Stomach (tissue), 9 donors: Measurements from ENCODE around the gene PTPRK. TPM values are rescaled to one million over a fixed set of nuclear protein-coding genes. Genes with fewer than 3 reads are reported as not detected.

ENCODE experiments used
- DNase-seq, 2 donors: peaks; one replicate each; pipeline versions ENCODE4 v3.0.0 to v3.0.0-alpha.2; 2013 to 2019
- H3K27ac ChIP-seq, 5 donors: fragments of 200-600 bp in 4 of 5; sonication (generic) in 4 of 5; one replicate each; pipeline ENCODE4 v1.5.1; 2013 to 2019; ENCODE audit warnings: mild to moderate bottlenecking in 1 of 5, moderate library complexity in 1 of 5
- H3K27me3 ChIP-seq, 3 donors: fragments of 200-600 bp; sonication (generic); one replicate each; pipeline ENCODE4 v1.5.1; 2017 to 2019; ENCODE audit warnings: mixed run types in 1 of 3
- H3K36me3 ChIP-seq, 4 donors: fragments of 200-600 bp; sonication (generic); 1 replicate in 3 of 4; 2 replicates in 1 of 4; pipeline ENCODE4 v1.5.1; 2016 to 2019
- H3K4me1 ChIP-seq, 4 donors: fragments of 200-600 bp; sonication (generic); one replicate each; pipeline ENCODE4 v1.5.1; 2016 to 2019
- H3K4me3 ChIP-seq, 4 donors: fragments of 200-600 bp; sonication (generic) in 3 of 4; one replicate each; pipeline ENCODE4 v1.5.1; 2016 to 2019; ENCODE audit warnings: mild to moderate bottlenecking in 1 of 4
- H3K9me3 ChIP-seq, 4 donors: fragments of 200-600 bp; sonication (generic); one replicate each; pipeline ENCODE4 v1.5.1; 2016 to 2019
- EP300 ChIP-seq: sonication (generic); formaldehyde crosslinking; IDR thresholded peaks from one replicate; pipeline ENCODE4 v1.6.1; 2017; ENCODE audit warnings: antibody characterized with exemption
- POLR2A ChIP-seq, 4 donors: fragments of 450-650 bp; IDR thresholded peaks; one replicate each; pipeline ENCODE4 v1.6.1; 2016; ENCODE audit warnings: antibody characterized with exemption in 4 of 4, control low read depth in 2 of 4, mild to moderate bottlenecking in 1 of 4, moderate library complexity in 1 of 4
- POLR2AphosphoS5 ChIP-seq, 3 donors: sonication (generic); formaldehyde crosslinking; IDR thresholded peaks; one replicate each; pipeline ENCODE4 v1.6.1; 2016; ENCODE audit warnings: antibody characterized with exemption in 3 of 3
- WGBS, 5 donors: extraction: QIAGEN DNeasy Blood & Tissue Kit in 3 of 5; methylation state at CpG; one replicate each; pipeline versions ENCODE4 v1.1.5 to v1.1.7; 2013 to 2018; 5-methylcytosine and 5-hydroxymethylcytosine counted together
- intact Hi-C: fragments of 100-400 bp; cut with DNase I; formaldehyde crosslinking; loops from one replicate; pipeline ENCODE4 v1.15.1; 2023; ENCODE audit warnings: low total_unique reads
- polyA plus RNA-seq, 3 donors: library from polyadenylated mRNA; stranded (reverse); fragments of 200-250 nt; gene quantifications; one replicate each; pipeline ENCODE4 v1.2.3, GENCODE V29; 2013
- total RNA-seq, 5 donors: library from RNA; depleted of rRNA; stranded (reverse); fragments of >200 nt; gene quantifications; one replicate each; pipeline versions ENCODE4 v1.1.0 to v1.2.3, GENCODE V29; 2014 to 2016
- TF ChIP-seq, protein P1 (sequence below), 7 experiments: fragments of 450-650 bp in 4 of 7; fragments of 200-600 bp in 3 of 7; sonication (generic) in 3 of 7; IDR thresholded peaks; one replicate each; pipeline ENCODE4 v1.5.1; 2016 to 2019; ENCODE audit warnings: antibody characterized with exemption in 7 of 7, control low read depth in 2 of 7, mild to moderate bottlenecking in 1 of 7
- donor health status: healthy with polysubstance abuse.
- donor health status: Bipolar disorder and iron deficiency.
- donor health status: healthy.

The PTPRK gene
- total and polyA plus RNA-seq, 8 donors, result 7.0 to 644 (median 114) TPM

DNA sequence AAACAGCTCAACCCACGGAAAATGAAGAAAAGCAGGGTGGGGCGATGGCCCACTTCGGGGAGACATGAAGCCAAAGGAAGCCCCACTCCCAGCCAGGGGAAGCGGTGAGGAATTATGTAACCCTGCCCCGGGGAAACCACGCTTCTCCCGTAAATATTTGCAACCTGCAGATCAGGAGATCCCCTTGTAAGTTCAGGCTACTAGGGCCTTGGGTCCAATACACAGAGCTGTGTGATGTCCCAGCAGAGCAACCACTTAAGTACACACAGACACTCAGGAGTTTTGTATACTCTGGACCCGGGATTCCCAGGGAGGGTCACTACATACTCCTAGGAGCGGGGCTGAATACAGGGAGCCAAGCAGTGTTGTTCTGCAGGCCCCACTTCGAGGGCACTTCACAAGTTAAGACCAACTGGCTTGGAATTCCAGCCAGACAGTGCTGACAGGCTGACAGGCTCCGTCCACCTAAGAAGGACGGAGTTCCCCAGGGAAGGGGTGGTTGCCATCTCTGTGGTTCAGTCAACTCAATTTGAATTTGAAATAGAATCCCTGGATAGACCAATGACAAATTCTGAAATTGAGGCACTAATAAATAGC, 318.1 kb downstream of the PTPRK start:
- no peaks in the 10 kb centered on the region for H3K4me1 ChIP-seq
- H3K36me3 ChIP-seq, result no peaks in the 10 kb centered on the region
- H3K4me3 ChIP-seq, result no peak overlapping the region
- no peaks in the 10 kb centered on the region for H3K27me3 ChIP-seq
- no peaks in the 10 kb centered on the region for H3K9me3 ChIP-seq
- no peak for DNase-seq
- no peak overlapping the region for H3K27ac ChIP-seq
- TF ChIP-seq POLR2AphosphoS5 (IDR thresholded peaks at IDR 0.05) (no peak), POLR2A (IDR thresholded peaks at IDR 0.05) (no peak), EP300 (no peak)
- TF ChIP-seq, protein P1, sequence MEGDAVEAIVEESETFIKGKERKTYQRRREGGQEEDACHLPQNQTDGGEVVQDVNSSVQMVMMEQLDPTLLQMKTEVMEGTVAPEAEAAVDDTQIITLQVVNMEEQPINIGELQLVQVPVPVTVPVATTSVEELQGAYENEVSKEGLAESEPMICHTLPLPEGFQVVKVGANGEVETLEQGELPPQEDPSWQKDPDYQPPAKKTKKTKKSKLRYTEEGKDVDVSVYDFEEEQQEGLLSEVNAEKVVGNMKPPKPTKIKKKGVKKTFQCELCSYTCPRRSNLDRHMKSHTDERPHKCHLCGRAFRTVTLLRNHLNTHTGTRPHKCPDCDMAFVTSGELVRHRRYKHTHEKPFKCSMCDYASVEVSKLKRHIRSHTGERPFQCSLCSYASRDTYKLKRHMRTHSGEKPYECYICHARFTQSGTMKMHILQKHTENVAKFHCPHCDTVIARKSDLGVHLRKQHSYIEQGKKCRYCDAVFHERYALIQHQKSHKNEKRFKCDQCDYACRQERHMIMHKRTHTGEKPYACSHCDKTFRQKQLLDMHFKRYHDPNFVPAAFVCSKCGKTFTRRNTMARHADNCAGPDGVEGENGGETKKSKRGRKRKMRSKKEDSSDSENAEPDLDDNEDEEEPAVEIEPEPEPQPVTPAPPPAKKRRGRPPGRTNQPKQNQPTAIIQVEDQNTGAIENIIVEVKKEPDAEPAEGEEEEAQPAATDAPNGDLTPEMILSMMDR (IDR thresholded peaks at IDR 0.05), result no peak
- WGBS, 5 donors, result 89 to 96% (median 94%) methylated on average over 12 of the region's 12 CpGs
- intact Hi-C loops, result no loop called here

DNA sequence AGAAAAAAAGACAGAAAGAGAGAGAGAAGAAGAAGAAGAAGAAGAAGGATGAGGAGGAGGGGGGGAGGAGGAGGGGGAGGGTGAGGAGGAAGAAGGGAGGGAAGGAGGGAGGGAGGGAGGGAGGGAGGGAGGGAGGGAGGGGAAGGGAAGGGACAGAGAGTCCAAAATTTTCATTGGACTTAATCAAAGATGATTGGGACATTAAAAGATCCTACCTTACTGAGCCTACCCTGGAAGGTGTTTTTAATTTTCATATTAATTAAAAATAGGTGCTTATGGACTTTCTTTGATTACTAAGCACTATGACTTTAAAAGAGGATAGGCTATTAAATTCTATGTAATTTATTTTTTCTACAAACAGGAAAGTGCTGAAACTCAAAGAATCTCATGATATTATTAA, 319.6 kb downstream of the PTPRK start:
- TF ChIP-seq, protein P1 (IDR thresholded peaks at IDR 0.05), result no peak
- TF ChIP-seq EP300 (no peak), POLR2A (IDR thresholded peaks at IDR 0.05) (no peak), POLR2AphosphoS5 (IDR thresholded peaks at IDR 0.05) (no peak)
- Histone ChIP-seq H3K4me3 (no peak overlapping the region), H3K9me3 (no peaks in the 10 kb centered on the region), H3K27ac (no peak overlapping the region), H3K4me1 (no peaks in the 10 kb centered on the region), H3K36me3 (no peaks in the 10 kb centered on the region), H3K27me3 (no peaks in the 10 kb centered on the region)
- DNase-seq, result no peak
- intact Hi-C loops, result no loop called here

DNA sequence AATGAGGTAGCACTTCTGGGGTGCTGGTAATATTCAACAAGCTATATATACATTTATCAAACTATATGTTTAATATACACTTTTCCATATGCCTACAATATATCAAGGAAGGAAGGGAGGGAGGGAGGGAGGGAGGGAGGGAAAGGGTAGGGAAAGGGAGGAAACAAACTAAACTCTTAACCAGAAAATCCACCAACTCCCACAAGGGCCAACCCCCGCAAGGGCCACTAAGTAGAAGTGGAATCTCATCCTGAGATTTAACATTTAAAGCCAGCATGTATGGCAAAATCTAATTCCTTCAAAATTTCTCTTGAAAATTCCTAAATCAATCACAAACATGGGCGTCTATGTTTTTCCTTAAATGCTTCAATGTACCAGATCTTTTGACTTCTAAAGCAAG, 320.9 kb downstream of the PTPRK start:
- Histone ChIP-seq H3K27me3 (no peaks in the 10 kb centered on the region), H3K27ac (no peak overlapping the region), H3K9me3 (no peaks in the 10 kb centered on the region), H3K4me1 (no peaks in the 10 kb centered on the region), H3K4me3 (no peak overlapping the region), H3K36me3 (no peaks in the 10 kb centered on the region)
- TF ChIP-seq POLR2AphosphoS5 (IDR thresholded peaks at IDR 0.05) (no peak), POLR2A (IDR thresholded peaks at IDR 0.05) (no peak)
- TF ChIP-seq, protein P1 (IDR thresholded peaks at IDR 0.05), result no peak
- DNase-seq, result no peak
- 92 to 100% (median 98%) methylated on average over 2 of the region's 2 CpGs for WGBS, 5 donors
- intact Hi-C loops, result no loop called here

DNA sequence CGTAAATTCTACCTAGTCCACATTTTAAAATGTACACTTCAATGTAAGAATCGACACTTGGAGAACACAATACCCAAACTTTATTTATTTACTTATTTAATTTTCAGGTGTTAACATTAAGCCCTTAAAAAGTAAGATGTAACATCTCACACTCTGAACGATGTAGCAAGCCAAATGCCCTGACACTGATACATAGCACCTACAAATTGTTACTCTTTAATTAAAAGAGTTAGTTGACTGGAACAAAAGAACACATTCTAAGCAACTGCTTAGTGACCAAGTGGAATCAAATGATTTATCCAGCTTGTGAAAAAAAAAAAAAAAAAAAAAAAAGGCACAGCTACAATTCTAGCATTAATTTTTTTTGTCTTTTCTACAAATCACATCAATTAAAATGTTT, 327.4 kb downstream of the PTPRK start:
- Histone ChIP-seq H3K9me3 (no peaks in the 10 kb centered on the region), H3K27ac (no peak overlapping the region), H3K36me3 (no peaks in the 10 kb centered on the region), H3K27me3 (no peaks in the 10 kb centered on the region), H3K4me3 (no peak overlapping the region), H3K4me1 (no peaks in the 10 kb centered on the region)
- intact Hi-C loops, result no loop called here
- no peak for DNase-seq
- 89 to 95% (median 91%) methylated on average over 3 of the region's 3 CpGs for WGBS, 5 donors
- TF ChIP-seq POLR2AphosphoS5 (IDR thresholded peaks at IDR 0.05) (no peak), POLR2A (IDR thresholded peaks at IDR 0.05) (no peak), EP300 (no peak)
- TF ChIP-seq, protein P1 (IDR thresholded peaks at IDR 0.05), result no peak
